Heart left ventricle (tissue), 16 donors: Measurements from ENCODE around the gene SBDS. TPM values are rescaled to one million over a fixed set of nuclear protein-coding genes. Genes with fewer than 3 reads are reported as not detected.

Experiments used
- ATAC-seq, 4 donors: fragments of 200-7000 bp; cut with Tn5 transposase; one replicate each; pipeline ENCODE4 v1.9.1; 2020 to 2022; ENCODE audit warnings: moderate library complexity in 4 of 4, mild to moderate bottlenecking in 3 of 4, moderate number of reproducible peaks in 1 of 4
- DNase-seq, 5 donors: peaks; one replicate each; pipeline ENCODE4 v3.0.0-alpha.2; 2020
- H3K27ac ChIP-seq, 12 donors: fragments of 200-600 bp; sonication (generic) in 4 of 12; one replicate each; pipeline versions ENCODE4 v1.5.0 to v1.8.0; 2016 to 2022; ENCODE audit warnings: mild to moderate bottlenecking in 2 of 12
- H3K27me3 ChIP-seq, 9 donors: fragments of 200-600 bp; sonication (generic) in 2 of 9; one replicate each; pipeline versions ENCODE4 v1.5.1 to v1.8.0; 2016 to 2022; ENCODE audit warnings: mild to moderate bottlenecking in 3 of 9
- H3K36me3 ChIP-seq, 9 donors: fragments of 200-600 bp; sonication (generic) in 2 of 9; one replicate each; pipeline versions ENCODE4 v1.5.0 to v1.8.0; 2018 to 2022; ENCODE audit warnings: mild to moderate bottlenecking in 2 of 9
- H3K4me1 ChIP-seq, 12 donors: fragments of 200-600 bp; sonication (generic) in 4 of 12; one replicate each; pipeline versions ENCODE4 v1.5.0 to v1.8.0; 2016 to 2022; ENCODE audit warnings: mild to moderate bottlenecking in 3 of 12
- H3K4me3 ChIP-seq, 12 donors: fragments of 200-600 bp; sonication (generic) in 4 of 12; one replicate each; pipeline versions ENCODE4 v1.5.0 to v1.8.0; 2017 to 2022; ENCODE audit warnings: mild to moderate bottlenecking in 9 of 12, moderate library complexity in 4 of 12
- H3K9me3 ChIP-seq, 12 donors: fragments of 200-600 bp; sonication (generic) in 4 of 12; one replicate each; pipeline versions ENCODE4 v1.5.0 to v1.8.0; 2016 to 2022; ENCODE audit warnings: mild to moderate bottlenecking in 1 of 12
- CTCF ChIP-seq, 12 donors: fragments of 200-600 bp; sonication (generic) in 4 of 12; IDR thresholded peaks; one replicate each; pipeline versions ENCODE4 v1.5.0 to v1.8.0; 2018 to 2022; ENCODE audit warnings: antibody characterized with exemption in 12 of 12, mild to moderate bottlenecking in 5 of 12
- POLR2A ChIP-seq, 2 donors: fragments of 450-650 bp; IDR thresholded peaks; one replicate each; pipeline ENCODE4 v1.6.1; 2017; ENCODE audit warnings: antibody characterized with exemption in 2 of 2, mild to moderate bottlenecking in 2 of 2, moderate library complexity in 2 of 2
- WGBS, 4 donors: extraction: QIAGEN DNeasy Blood & Tissue Kit in 2 of 4; methylation state at CpG; one replicate each; pipeline versions ENCODE4 v1.1.5 to v1.1.7; 2013 to 2018; 5-methylcytosine and 5-hydroxymethylcytosine counted together
- intact Hi-C, 10 donors: fragments of 100-400 bp; cut with DNase I; formaldehyde crosslinking; loops; one replicate each; pipeline versions ENCODE4 v1.11.1 to v1.14.2; 2022
- polyA plus RNA-seq, 2 donors: library from polyadenylated mRNA; stranded (reverse); fragments of 200-250 nt; gene quantifications; one replicate each; pipeline ENCODE4 v1.2.3, GENCODE V29; 2013
- total RNA-seq, 9 donors: library from RNA; depleted of rRNA in 2 of 9; stranded (reverse); fragments of >200 nt in 2 of 9; fragmentation: NEBNext Ultra II Directional in 3 of 9; extraction: Animal tissue kit (Norgen Biotek cat#: 25700) in 3 of 9; gene quantifications; one replicate each; pipeline versions ENCODE4 v1.1.0 to v1.2.4, GENCODE V29; 2016 to 2023
- donor health status: ischemic (EF 13 %, LVEDD 7.1; RV severe dilation, severe dysfunction).
- donor health status: healthy with polysubstance abuse.
- donor health status: DM: no; HTN: yes; CAD: no.
- donor health status: DM: no; HTN: no; CAD: no.
- donor health status: ischemic (EF 25% LVEDD 6.9; RV normal size, moderate dysfunction).
- donor health status: ischemic (EF 25% LVEDD 5.7; RV mildly dilated, moderate dysfunction).
- donor health status: healthy.
- donor health status: DM: yes; HTN: yes; CAD: no.
- donor health status: ischemic (EF 35%, LVEDD 5.7; RV mildly dilated, moderate dysfunction).
- donor health status: nonischemic (EF 11% LVEDD 7.7; RV severe dilation, severe dysfunction).
- donor health status: DM: yes; HTN: yes; CAD: no.
- donor health status: PGD.
- donor health status: ischemic (EF 29% LVEDD 5.4; RV normal size, mild dysfunction).
- donor health status: nonischemic (EF 23%, LVEDD 6.1; RV moderate dilation, normal function).

SBDS gene
- total and polyA plus RNA-seq, 11 donors, result 135 to 310 (median 225) TPM

- intact Hi-C loops, result no loop called here
- ATAC-seq (no peak), DNase-seq (no peak)
- Histone ChIP-seq H3K27me3 (no peaks in the 10 kb centered on the region), H3K36me3 (peaks cover 0 to 100% (median 99%) of the 10 kb centered on the region in 9 donors), H3K4me3 (no peak overlapping the region), H3K4me1 (peaks cover 0 to 4% (median 0%) of the 10 kb centered on the region in 12 donors), H3K27ac (no peak overlapping the region), H3K9me3 (no peaks in the 10 kb centered on the region)
- TF ChIP-seq CTCF (IDR thresholded peaks at IDR 0.05) (no peak), POLR2A (IDR thresholded peaks at IDR 0.05) (no peak)
- 93 to 96% (median 94%) methylated on average over 19 of the region's 19 CpGs for WGBS, 4 donors
Observed at GRCh38 chr7:66948480-66949109, 46.8 kb downstream of the SBDS start.

GRCh38 chr7:66946545-66946944 is 48.8 kb downstream of the SBDS start:
- DNase-seq (no peak), ATAC-seq (no peak)
- WGBS, 4 donors, result 20 to 29% (median 26%) methylated on average over 2 of the region's 2 CpGs
- Histone ChIP-seq H3K4me3 (no peak overlapping the region), H3K27me3 (no peaks in the 10 kb centered on the region), H3K9me3 (no peaks in the 10 kb centered on the region), H3K27ac (no peak overlapping the region), H3K4me1 (peaks cover 0 to 3% (median 0%) of the 10 kb centered on the region in 12 donors), H3K36me3 (peaks cover 0 to 100% (median 99%) of the 10 kb centered on the region in 9 donors)
- TF ChIP-seq CTCF (IDR thresholded peaks at IDR 0.05), result no peak
- TF ChIP-seq POLR2A (IDR thresholded peaks at IDR 0.05), result no peak
- intact Hi-C loops, result no loop called here

GRCh38 chr7:66939325-66939724 is 56.1 kb downstream of the SBDS start:
- intact Hi-C loops, result no loop called here
- H3K27ac ChIP-seq, result no peak overlapping the region

GRCh38 chr7:66937940-66938339 is 57.4 kb downstream of the SBDS start:
- 94 to 98% (median 97%) methylated on average over 4 of the region's 4 CpGs for WGBS, 4 donors
- no peak overlapping the region for H3K4me3 ChIP-seq
- ATAC-seq (no peak), DNase-seq (no peak)
- TF ChIP-seq CTCF (IDR thresholded peaks at IDR 0.05) (no peak), POLR2A (IDR thresholded peaks at IDR 0.05) (no peak)
- peaks cover 0 to 7% (median 0%) of the 10 kb centered on the region in 12 donors for H3K9me3 ChIP-seq
- H3K27ac ChIP-seq, result no peak overlapping the region
- intact Hi-C loops, result no loop called here
- peaks cover 0 to 23% (median 5%) of the 10 kb centered on the region in 12 donors for H3K4me1 ChIP-seq
- H3K27me3 ChIP-seq, result no peaks in the 10 kb centered on the region
- H3K36me3 ChIP-seq, result peaks cover 0 to 39% (median 15%) of the 10 kb centered on the region in 9 donors

More at GRCh38 chr7:66939325-66939724, 56.1 kb downstream of the SBDS start:
- peaks cover 0 to 53% (median 28%) of the 10 kb centered on the region in 9 donors for H3K36me3 ChIP-seq
- H3K9me3 ChIP-seq, result peaks cover 0 to 7% (median 0%) of the 10 kb centered on the region in 12 donors
- no peak for ATAC-seq
- no peaks in the 10 kb centered on the region for H3K27me3 ChIP-seq
- H3K4me1 ChIP-seq, result peaks cover 0 to 15% (median 3%) of the 10 kb centered on the region in 12 donors
- TF ChIP-seq POLR2A (IDR thresholded peaks at IDR 0.05), result no peak
- no peak for TF ChIP-seq CTCF (IDR thresholded peaks at IDR 0.05)
- DNase-seq, result no peak
- 87 to 97% (median 95%) methylated on average over 4 of the region's 4 CpGs for WGBS, 4 donors
- no peak overlapping the region for H3K4me3 ChIP-seq

Other genes starting within 250 kb of the SBDS start
- 100 to 1,000 TPM in 1 of 9 donors, 10 to 100 TPM in 8; 34.6 to 121 (median 55.2) TPM for gene TMEM248, start 74.4 kb downstream of the SBDS start, total RNA-seq
- gene TMEM248, start 74.4 kb downstream of the SBDS start, polyA plus RNA-seq, result 10 to 100 TPM; 12.6 to 45.7 TPM
- 10 to 100 TPM in 7 of 9 donors, 1 to 10 TPM in 2; 9.6 to 16.1 (median 11.7) TPM for gene TYW1, start 1.2 kb upstream of the SBDS start, total RNA-seq
- gene TYW1, start 1.2 kb upstream of the SBDS start, polyA plus RNA-seq, result 10 to 100 TPM in 1 of 2 donors, 1 to 10 TPM in 1; 4.9 to 10.5 TPM